ENCODE data around the gene DAB1. TPM values are rescaled to one million over a fixed set of nuclear protein-coding genes. Genes with fewer than 3 reads are reported as not detected.

The DAB1 gene
- total RNA-seq, 1 donor from 2014 or later = 1.6 TPM

DNA sequence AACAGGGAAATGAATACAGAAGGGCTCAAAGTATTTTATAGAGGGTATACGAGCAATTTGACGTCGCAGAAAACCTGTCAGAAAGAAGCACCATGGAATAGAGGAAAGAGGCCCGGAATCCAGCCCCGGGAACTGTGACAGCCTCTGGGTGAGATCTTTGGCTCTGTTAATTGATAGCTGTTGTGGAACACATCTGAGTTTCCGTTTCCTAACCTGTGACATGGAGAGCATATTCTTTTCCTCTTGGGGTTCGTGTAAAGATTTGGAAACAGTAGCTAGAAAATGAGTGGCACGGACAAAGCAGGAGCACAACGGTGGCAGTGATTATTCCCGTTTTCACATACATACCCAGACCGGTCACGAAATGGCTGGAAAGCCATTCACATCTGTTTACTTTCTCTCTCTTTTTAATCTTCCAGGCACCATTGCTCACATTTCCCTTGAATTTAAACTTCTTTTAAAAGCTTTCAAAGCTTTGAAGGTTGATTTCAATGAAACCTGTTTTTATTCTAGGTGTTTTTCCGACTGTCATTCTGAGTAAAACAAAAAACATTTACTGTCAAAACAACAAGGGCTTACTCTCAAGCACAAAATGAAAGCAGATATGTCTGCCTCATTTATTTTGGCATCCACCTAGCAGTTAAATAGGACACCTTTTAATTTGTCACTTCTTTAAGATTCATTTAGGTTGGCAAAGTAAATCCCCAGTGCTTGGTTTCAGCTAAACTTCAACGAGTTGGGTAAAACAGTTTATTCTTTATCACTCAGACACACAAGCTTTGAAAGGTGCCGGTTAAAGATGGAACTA is 431.3 kb downstream of the DAB1 start:
- Histone ChIP-seq H3K27me3 (ENCODE audit: insufficient read depth, low read length) (no peaks in the 10 kb centered on the region), H4K20me1 (ENCODE audit: insufficient read depth, low read length) (no peaks in the 10 kb centered on the region), H3K4me1 (ENCODE audit: insufficient read depth, low read length) (no peaks in the 10 kb centered on the region), H3K36me3 (ENCODE audit: insufficient read depth, low read length) (no peaks in the 10 kb centered on the region), H3K4me3 (ENCODE audit: insufficient read depth, low read depth, low read length) (no peak overlapping the region), H3K4me2 (ENCODE audit: low read length) (peak overlapping the region; percentile 50), H3K79me2 (ENCODE audit: insufficient read depth, low read length) (no peaks in the 10 kb centered on the region), H3K9me3 (ENCODE audit: insufficient read depth, low read depth, low read length) (no peaks in the 10 kb centered on the region), H2AFZ (ENCODE audit: low read depth, low read length) (peak overlapping the region; percentile 57), H3K27ac (ENCODE audit: low read depth, low read length) (no peak overlapping the region), H3K9ac (ENCODE audit: low read length) (no peak overlapping the region)
- no peaks in the 10 kb centered on the region for H3K36me3 Mint-ChIP-seq (ENCODE audit: low read depth, unreplicated experiment)
- H3K27me3 Mint-ChIP-seq (ENCODE audit: low read depth, unreplicated experiment) = no peaks in the 10 kb centered on the region
- no peaks in the 10 kb centered on the region for H3K9me3 Mint-ChIP-seq (ENCODE audit: unreplicated experiment)
- FAIRE-seq (no peak), DNase-seq (ENCODE audit: low read depth) (no peak)
- TF ChIP-seq CTCF (IDR thresholded peaks at IDR 0.05; ENCODE audit: insufficient read depth, low read depth, low read length) (no peak), EZH2 (IDR thresholded peaks at IDR 0.05; ENCODE audit: insufficient read depth, low read length) (no peak)
- H3K4me1 Mint-ChIP-seq (ENCODE audit: low read depth, unreplicated experiment) = no peaks in the 10 kb centered on the region
- H3K27ac Mint-ChIP-seq (ENCODE audit: unreplicated experiment) = no peak overlapping the region
- no peak overlapping the region for H3K4me3 Mint-ChIP-seq (ENCODE audit: unreplicated experiment)

DNA sequence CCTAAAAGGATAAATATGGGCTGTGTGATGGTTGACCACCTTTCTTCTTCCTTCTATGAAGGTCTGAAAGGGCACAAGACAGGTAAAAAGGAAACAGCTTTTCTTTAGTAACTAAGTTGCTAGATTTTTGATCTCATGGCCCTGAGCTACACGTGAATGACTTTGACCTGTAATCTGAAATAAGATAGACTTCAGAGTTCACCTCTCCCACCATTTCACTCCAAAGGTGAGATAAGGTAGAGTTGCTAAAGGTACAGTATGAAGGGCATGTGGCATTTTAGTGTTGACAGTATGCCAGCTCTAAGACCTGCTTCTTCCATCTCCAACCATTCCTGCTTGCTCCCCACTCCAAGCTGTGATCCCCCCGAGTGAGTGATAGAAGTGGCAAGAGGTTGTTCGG is 432.3 kb downstream of the DAB1 start:
- Histone ChIP-seq H3K4me2 (ENCODE audit: low read length) (no peak overlapping the region), H3K27ac (ENCODE audit: low read depth, low read length) (no peak overlapping the region), H3K9ac (ENCODE audit: low read length) (no peak overlapping the region), H2AFZ (ENCODE audit: low read depth, low read length) (no peak overlapping the region), H3K4me1 (ENCODE audit: insufficient read depth, low read length) (no peaks in the 10 kb centered on the region), H3K9me3 (ENCODE audit: insufficient read depth, low read depth, low read length) (no peaks in the 10 kb centered on the region), H3K4me3 (ENCODE audit: insufficient read depth, low read depth, low read length) (no peak overlapping the region), H4K20me1 (ENCODE audit: insufficient read depth, low read length) (no peaks in the 10 kb centered on the region), H3K27me3 (ENCODE audit: insufficient read depth, low read length) (no peaks in the 10 kb centered on the region), H3K79me2 (ENCODE audit: insufficient read depth, low read length) (no peaks in the 10 kb centered on the region), H3K36me3 (ENCODE audit: insufficient read depth, low read length) (no peaks in the 10 kb centered on the region)
- FAIRE-seq (no peak), DNase-seq (ENCODE audit: low read depth) (no peak)
- Mint-ChIP-seq H3K27ac (ENCODE audit: unreplicated experiment) (no peak overlapping the region), H3K36me3 (ENCODE audit: low read depth, unreplicated experiment) (no peaks in the 10 kb centered on the region), H3K27me3 (ENCODE audit: low read depth, unreplicated experiment) (no peaks in the 10 kb centered on the region), H3K4me1 (ENCODE audit: low read depth, unreplicated experiment) (no peaks in the 10 kb centered on the region), H3K9me3 (ENCODE audit: unreplicated experiment) (no peaks in the 10 kb centered on the region), H3K4me3 (ENCODE audit: unreplicated experiment) (no peak overlapping the region)
- TF ChIP-seq EZH2 (IDR thresholded peaks at IDR 0.05; ENCODE audit: insufficient read depth, low read length) (no peak), CTCF (IDR thresholded peaks at IDR 0.05; ENCODE audit: insufficient read depth, low read depth, low read length) (no peak)

DNA sequence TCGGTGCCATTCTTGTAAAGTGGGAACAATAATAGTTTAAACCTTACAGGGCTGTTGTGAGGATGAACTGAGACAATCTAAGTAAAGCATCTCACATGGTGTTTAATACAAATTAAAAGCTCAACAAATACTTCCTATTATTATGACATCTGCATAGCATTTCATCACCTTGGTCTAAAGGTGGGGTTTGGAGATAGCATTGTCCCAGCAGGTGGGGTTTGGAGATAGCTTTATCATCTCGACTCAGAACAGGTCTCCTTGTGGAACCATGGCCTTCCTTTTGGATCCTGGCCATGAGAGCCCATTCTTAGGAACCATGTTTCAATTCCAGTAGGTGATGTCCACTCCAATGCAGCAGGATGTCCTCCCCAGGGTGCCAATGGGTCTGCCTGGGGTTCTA is 437.5 kb downstream of the DAB1 start:
- H3K9me3 Mint-ChIP-seq (ENCODE audit: unreplicated experiment) = no peaks in the 10 kb centered on the region
- no peaks in the 10 kb centered on the region for H3K4me1 ChIP-seq (ENCODE audit: insufficient read depth, low read length)
- DNase-seq (ENCODE audit: low read depth) = no peak
- FAIRE-seq = no peak
- H3K4me3 Mint-ChIP-seq (ENCODE audit: unreplicated experiment) = no peak overlapping the region
- no peaks in the 10 kb centered on the region for H3K27me3 ChIP-seq (ENCODE audit: insufficient read depth, low read length)
- H3K36me3 Mint-ChIP-seq (ENCODE audit: low read depth, unreplicated experiment) = no peaks in the 10 kb centered on the region
- H3K27me3 Mint-ChIP-seq (ENCODE audit: low read depth, unreplicated experiment) = peaks cover 10% of the 10 kb centered on the region
- TF ChIP-seq CTCF (IDR thresholded peaks at IDR 0.05; ENCODE audit: insufficient read depth, low read depth, low read length) (no peak), EZH2 (IDR thresholded peaks at IDR 0.05; ENCODE audit: insufficient read depth, low read length) (no peak)
- H4K20me1 ChIP-seq (ENCODE audit: insufficient read depth, low read length) = no peaks in the 10 kb centered on the region
- H3K79me2 ChIP-seq (ENCODE audit: insufficient read depth, low read length) = no peaks in the 10 kb centered on the region
- H2AFZ ChIP-seq (ENCODE audit: low read depth, low read length) = no peak overlapping the region
- no peak overlapping the region for H3K27ac Mint-ChIP-seq (ENCODE audit: unreplicated experiment)
- H3K9me3 ChIP-seq (ENCODE audit: insufficient read depth, low read depth, low read length) = no peaks in the 10 kb centered on the region
- no peaks in the 10 kb centered on the region for H3K4me1 Mint-ChIP-seq (ENCODE audit: low read depth, unreplicated experiment)
- no peaks in the 10 kb centered on the region for H3K36me3 ChIP-seq (ENCODE audit: insufficient read depth, low read length)
- no peak overlapping the region for H3K4me3 ChIP-seq (ENCODE audit: insufficient read depth, low read depth, low read length)
- H3K9ac ChIP-seq (ENCODE audit: low read length) = no peak overlapping the region
- H3K27ac ChIP-seq (ENCODE audit: low read depth, low read length) = no peak overlapping the region
- no peak overlapping the region for H3K4me2 ChIP-seq (ENCODE audit: low read length)

Measured in astrocyte (in vitro differentiated cells and primary cell).